HCT116 (cell line): ENCODE data around the gene GOLGA2. TPM values are rescaled to one million over a fixed set of nuclear protein-coding genes. Genes with fewer than 3 reads are reported as not detected.

Experiments used
- ATAC-seq: fragments of 200-7000 bp; cut with Tn5 transposase; 2 replicates; pipeline ENCODE4 v1.9.1; 2020; ENCODE audit warnings: mild to moderate bottlenecking, moderate library complexity
- BruUV-seq: library from RNA; stranded (reverse); fragments of 400-500 nt; replicated peaks from 2 replicates; lab custom pipeline; 2021; lab: Mats Ljungman, UMichigan
- CTCF ChIA-PET: fragments of 300-600 bp; sonication (Branson Sonifier 250); formaldehyde crosslinking; loops from one replicate; lab custom pipeline; 2021; ENCODE audit warnings: antibody characterized with exemption; lab: Charles Lee
- POLR2A ChIA-PET: fragments of 300-600, 350-600 bp; sonication (Branson Sonifier 250); formaldehyde crosslinking; loops from one replicate; lab custom pipeline; 2021; ENCODE audit warnings: antibody characterized with exemption; lab: Charles Lee
- RAD21 ChIA-PET, 2 experiments: fragments of 300-600 bp; sonication (Branson Sonifier 250); formaldehyde crosslinking; loops; one replicate each; lab custom pipeline; 2023; ENCODE audit warnings: low total read pairs in 2 of 2; ENCODE audit not compliant: uncharacterized antibody in 2 of 2, unreplicated experiment in 2 of 2, low non-redundant PET in 1 of 2; lab: Charles Lee
- DNase-seq: peaks from one replicate; pipeline ENCODE4 v3.0.0-alpha.2; 2010; ENCODE audit warnings: low read depth, low spot score
- H2AFZ ChIP-seq: fragments of 200-600 bp; shearing (Covaris generic), sonication (generic); 2 replicates; pipeline ENCODE4 v1.6.1; 2017; ENCODE audit warnings: low read depth, mixed run types, mixed read lengths, antibody characterized with exemption, low read length; ENCODE audit not compliant: poor library complexity, severe bottlenecking
- H3K27ac ChIP-seq: 2 replicates; pipeline ENCODE4 v1.5.1; 2012; ENCODE audit warnings: low read depth, low read length
- H3K27me3 ChIP-seq: fragments of 200-600 bp; sonication (generic); 2 replicates; pipeline ENCODE4 v1.6.1; 2016; ENCODE audit warnings: mixed run types, low read length, mixed read lengths; ENCODE audit not compliant: insufficient read depth
- H3K36me3 ChIP-seq, 2 experiments: fragments of 200-500 bp in 1 of 2; fragments of 200-600 bp in 1 of 2; sonication (Bioruptor generic) in 1 of 2; sonication (generic) in 1 of 2; 2 replicates each; pipeline versions ENCODE4 v1.5.1 to v1.6.1; 2014 to 2016; ENCODE audit warnings: low read length in 2 of 2, inconsistent platforms in 1 of 2, mixed read lengths in 1 of 2, mixed run types in 1 of 2; ENCODE audit not compliant: insufficient read depth in 2 of 2, control insufficient read depth in 1 of 2
- H3K4me1 ChIP-seq, 2 experiments: fragments of 200-600 bp in 1 of 2; sonication (generic) in 1 of 2; 2 replicates each; pipeline versions ENCODE4 v1.5.1 to v1.6.1; 2012 to 2017; ENCODE audit warnings: low read length in 2 of 2, inconsistent platforms in 1 of 2, mild to moderate bottlenecking in 1 of 2, mixed read lengths in 1 of 2, mixed run types in 1 of 2, moderate library complexity in 1 of 2; ENCODE audit not compliant: insufficient read depth in 2 of 2, control insufficient read depth in 1 of 2
- H3K4me2 ChIP-seq: fragments of 200-600 bp; sonication (generic); 2 replicates; pipeline ENCODE4 v1.6.1; 2017; ENCODE audit warnings: mixed run types, low read length, mixed read lengths
- H3K4me3 ChIP-seq, 2 experiments: fragments of 200-600 bp in 1 of 2; sonication (generic) in 1 of 2; replicated peaks in 1 of 2; 2 replicates each; pipeline ENCODE4 v1.5.1; 2011 to 2016; ENCODE audit warnings: low read length in 2 of 2, control low read depth in 1 of 2, low read depth in 1 of 2, mild to moderate bottlenecking in 1 of 2, mixed read lengths in 1 of 2, mixed run types in 1 of 2
- H3K79me2 ChIP-seq: fragments of 200-600 bp; sonication (generic); 2 replicates; pipeline ENCODE4 v1.6.1; 2017; ENCODE audit warnings: mild to moderate bottlenecking, mixed run types, low read length, moderate library complexity, mixed read lengths; ENCODE audit not compliant: insufficient read depth
- H3K9ac ChIP-seq: fragments of 200-600 bp; sonication (generic); 2 replicates; pipeline ENCODE4 v1.6.1; 2016; ENCODE audit warnings: low read length, mixed read lengths
- H3K9me2 ChIP-seq: fragments of 200-600 bp; sonication (generic), shearing (Covaris generic); 2 replicates; pipeline ENCODE4 v1.6.1; 2017; ENCODE audit warnings: mixed run types, mild to moderate bottlenecking, moderate library complexity; ENCODE audit not compliant: insufficient read depth
- H3K9me3 ChIP-seq, 2 experiments: fragments of 200-500 bp in 1 of 2; fragments of 200-600 bp in 1 of 2; sonication (Bioruptor generic) in 1 of 2; sonication (generic) in 1 of 2; 2 replicates each; pipeline ENCODE4 v1.6.1; 2014 to 2017; ENCODE audit warnings: low read length in 2 of 2, mixed read lengths in 2 of 2, inconsistent platforms in 1 of 2, low read depth in 1 of 2, mild to moderate bottlenecking in 1 of 2, mixed run types in 1 of 2, moderate library complexity in 1 of 2; ENCODE audit not compliant: control insufficient read depth in 1 of 2, insufficient read depth in 1 of 2
- H4K20me1 ChIP-seq: fragments of 200-600 bp; sonication (generic), shearing (Covaris generic); 2 replicates; pipeline ENCODE4 v1.6.1; 2017; ENCODE audit warnings: mixed run types, mild to moderate bottlenecking, moderate library complexity; ENCODE audit not compliant: insufficient read depth
- CBX3 ChIP-seq: IDR thresholded peaks from 2 replicates; pipeline ENCODE4 v1.6.1; 2012; ENCODE audit warnings: low read depth
- EZH2 ChIP-seq: fragments of 200-600 bp; sonication (generic); IDR thresholded peaks from 2 replicates; pipeline ENCODE4 v1.6.1; 2017; ENCODE audit warnings: antibody characterized with exemption, mixed run types
- EZH2phosphoT487 ChIP-seq: fragments of 200-600 bp; IDR thresholded peaks from 2 replicates; pipeline ENCODE4 v1.6.1; 2018; ENCODE audit warnings: antibody characterized with exemption, borderline replicate concordance
- FOSL1 ChIP-seq: IDR thresholded peaks from 2 replicates; pipeline ENCODE4 v1.6.1; 2012; ENCODE audit warnings: low read depth
- RAD21 ChIP-seq: IDR thresholded peaks from 2 replicates; pipeline ENCODE4 v1.6.1; 2012; ENCODE audit warnings: low read depth, mild to moderate bottlenecking
- SP1 ChIP-seq: IDR thresholded peaks from 2 replicates; pipeline ENCODE4 v1.6.1; 2012; ENCODE audit warnings: low read depth
- YY1 ChIP-seq: IDR thresholded peaks from 2 replicates; pipeline ENCODE4 v1.6.1; 2011; ENCODE audit warnings: low read length, low read depth, moderate library complexity, mild to moderate bottlenecking; ENCODE audit not compliant: insufficient replicate concordance; ENCODE audit errors: extremely low read depth
- intact Hi-C: fragments of 100-400 bp; cut with micrococcal nuclease; formaldehyde crosslinking; loops from 2 replicates; pipeline ENCODE4 v1.10.0; 2022
- total RNA-seq: library from RNA; stranded (reverse); gene quantifications from one replicate; pipeline ENCODE4 v1.2.1, GENCODE V29; 2021; ENCODE audit not compliant: unreplicated experiment
- TF ChIP-seq, protein P1 (sequence below): IDR thresholded peaks from 2 replicates; pipeline ENCODE4 v1.6.1; 2011; ENCODE audit warnings: mild to moderate bottlenecking, low read length, moderate library complexity; ENCODE audit not compliant: insufficient replicate concordance; ENCODE audit errors: extremely low read depth

GOLGA2 gene
- total RNA-seq, 1 experiment from 2014 or later, result 67.0 TPM

GRCh38 chr9:128232528-128233428, 43.0 kb downstream of the GOLGA2 start:
- CTCF ChIA-PET, result no interaction called here
- 0 out of 2 replicates have a peak, but pooled peaks have one; percentile 30 for ATAC-seq
- no peaks in the 10 kb centered on the region for H3K27me3 ChIP-seq
- no peaks in the 10 kb centered on the region for H3K9me2 ChIP-seq
- POLR2A ChIA-PET, result no interaction called here
- H3K79me2 ChIP-seq, result no peaks in the 10 kb centered on the region
- no peaks in the 10 kb centered on the region for H3K4me1 ChIP-seq
- no peak overlapping the region for H3K4me2 ChIP-seq
- no peak overlapping the region for H3K27ac ChIP-seq
- intact Hi-C loops, result no loop called here
- no peaks in the 10 kb centered on the region for H4K20me1 ChIP-seq
- no peaks in the 10 kb centered on the region for H3K36me3 ChIP-seq
- RAD21 ChIA-PET, result no interaction called here
- H3K4me3 ChIP-seq, result no peak overlapping the region
- DNase-seq, result no peak
- TF ChIP-seq SP1 (no peak), YY1 (no peak), FOSL1 (no peak), EZH2 (no peak), RAD21 (no peak), EZH2phosphoT487 (no peak), CBX3 (no peak)
- TF ChIP-seq, protein P1, sequence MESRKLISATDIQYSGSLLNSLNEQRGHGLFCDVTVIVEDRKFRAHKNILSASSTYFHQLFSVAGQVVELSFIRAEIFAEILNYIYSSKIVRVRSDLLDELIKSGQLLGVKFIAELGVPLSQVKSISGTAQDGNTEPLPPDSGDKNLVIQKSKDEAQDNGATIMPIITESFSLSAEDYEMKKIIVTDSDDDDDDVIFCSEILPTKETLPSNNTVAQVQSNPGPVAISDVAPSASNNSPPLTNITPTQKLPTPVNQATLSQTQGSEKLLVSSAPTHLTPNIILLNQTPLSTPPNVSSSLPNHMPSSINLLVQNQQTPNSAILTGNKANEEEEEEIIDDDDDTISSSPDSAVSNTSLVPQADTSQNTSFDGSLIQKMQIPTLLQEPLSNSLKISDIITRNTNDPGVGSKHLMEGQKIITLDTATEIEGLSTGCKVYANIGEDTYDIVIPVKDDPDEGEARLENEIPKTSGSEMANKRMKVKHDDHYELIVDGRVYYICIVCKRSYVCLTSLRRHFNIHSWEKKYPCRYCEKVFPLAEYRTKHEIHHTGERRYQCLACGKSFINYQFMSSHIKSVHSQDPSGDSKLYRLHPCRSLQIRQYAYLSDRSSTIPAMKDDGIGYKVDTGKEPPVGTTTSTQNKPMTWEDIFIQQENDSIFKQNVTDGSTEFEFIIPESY, result no peak
- no peaks in the 10 kb centered on the region for H3K9me3 ChIP-seq
- H2AFZ ChIP-seq, result no peak overlapping the region
- BruUV-seq, result no TSS peak
- no peak overlapping the region for H3K9ac ChIP-seq
